Activated naive CD8-positive, alpha-beta T cell (primary cell): Measurements from ENCODE around the gene ESPNL.

Experiments used
- H3K27ac Mint-ChIP-seq: one replicate; pipeline ENCODE4 v1.8.0; 2021; ENCODE audit warnings: mixed read lengths
- H3K27me3 Mint-ChIP-seq: one replicate; pipeline ENCODE4 v1.8.0; 2021; ENCODE audit warnings: mixed read lengths
- H3K36me3 Mint-ChIP-seq: one replicate; pipeline ENCODE4 v1.8.0; 2021; ENCODE audit warnings: mixed read lengths
- H3K4me1 Mint-ChIP-seq: one replicate; pipeline ENCODE4 v1.8.0; 2021; ENCODE audit warnings: low read depth, mixed read lengths
- H3K4me3 Mint-ChIP-seq: one replicate; pipeline ENCODE4 v1.8.0; 2021; ENCODE audit warnings: mild to moderate bottlenecking, mixed read lengths
- H3K9me3 Mint-ChIP-seq: one replicate; pipeline ENCODE4 v1.8.0; 2021; ENCODE audit warnings: low read depth, mixed read lengths

ESPNL gene

GRCh38 chr2:238087211-238087610, 12.9 kb upstream of the ESPNL start:
- no peak overlapping the region for H3K4me3 Mint-ChIP-seq
- H3K36me3 Mint-ChIP-seq: peaks cover 19% of the 10 kb centered on the region
- H3K27me3 Mint-ChIP-seq: no peaks in the 10 kb centered on the region
- H3K4me1 Mint-ChIP-seq: no peaks in the 10 kb centered on the region
- no peaks in the 10 kb centered on the region for H3K9me3 Mint-ChIP-seq
- no peak overlapping the region for H3K27ac Mint-ChIP-seq

GRCh38 chr2:238090887-238091286, 9.3 kb upstream of the ESPNL start:
- Mint-ChIP-seq H3K4me1 (no peaks in the 10 kb centered on the region), H3K9me3 (no peaks in the 10 kb centered on the region), H3K27me3 (no peaks in the 10 kb centered on the region), H3K36me3 (peaks cover 14% of the 10 kb centered on the region), H3K27ac (no peak overlapping the region), H3K4me3 (no peak overlapping the region)

- Mint-ChIP-seq H3K27me3 (no peaks in the 10 kb centered on the region), H3K4me1 (no peaks in the 10 kb centered on the region), H3K36me3 (peaks cover 17% of the 10 kb centered on the region), H3K27ac (no peak overlapping the region), H3K4me3 (no peak overlapping the region), H3K9me3 (no peaks in the 10 kb centered on the region)
Observed at GRCh38 chr2:238091436-238092060, 8.6 kb upstream of the ESPNL start.

- no peaks in the 10 kb centered on the region for H3K9me3 Mint-ChIP-seq
- no peak overlapping the region for H3K27ac Mint-ChIP-seq
- no peak overlapping the region for H3K4me3 Mint-ChIP-seq
- H3K4me1 Mint-ChIP-seq: no peaks in the 10 kb centered on the region
- H3K27me3 Mint-ChIP-seq: no peaks in the 10 kb centered on the region
- H3K36me3 Mint-ChIP-seq: peaks cover 10% of the 10 kb centered on the region
Observed at GRCh38 chr2:238092486-238093035, 7.6 kb upstream of the ESPNL start.

- Mint-ChIP-seq H3K9me3 (no peaks in the 10 kb centered on the region), H3K4me3 (no peak overlapping the region), H3K4me1 (no peaks in the 10 kb centered on the region), H3K27ac (peak overlapping the region; percentile 58), H3K36me3 (peaks cover 10% of the 10 kb centered on the region), H3K27me3 (no peaks in the 10 kb centered on the region)
Observed at GRCh38 chr2:238093181-238094140, 6.7 kb upstream of the ESPNL start.

GRCh38 chr2:238094438-238095022, 5.6 kb upstream of the ESPNL start:
- Mint-ChIP-seq H3K4me1 (no peaks in the 10 kb centered on the region), H3K4me3 (no peak overlapping the region), H3K27me3 (no peaks in the 10 kb centered on the region), H3K9me3 (no peaks in the 10 kb centered on the region), H3K27ac (no peak overlapping the region), H3K36me3 (peaks cover 9% of the 10 kb centered on the region)

GRCh38 chr2:238095143-238095542, 5.0 kb upstream of the ESPNL start:
- H3K36me3 Mint-ChIP-seq: peaks cover 9% of the 10 kb centered on the region
- no peaks in the 10 kb centered on the region for H3K4me1 Mint-ChIP-seq
- H3K9me3 Mint-ChIP-seq: no peaks in the 10 kb centered on the region
- H3K27ac Mint-ChIP-seq: no peak overlapping the region
- no peaks in the 10 kb centered on the region for H3K27me3 Mint-ChIP-seq
- no peak overlapping the region for H3K4me3 Mint-ChIP-seq

GRCh38 chr2:238096311-238097011, 3.7 kb upstream of the ESPNL start:
- Mint-ChIP-seq H3K36me3 (peaks cover 9% of the 10 kb centered on the region), H3K27ac (no peak overlapping the region), H3K4me3 (no peak overlapping the region)

GRCh38 chr2:238097201-238097987, 2.7 kb upstream of the ESPNL start:
- H3K4me1 Mint-ChIP-seq: no peaks in the 10 kb centered on the region
- no peaks in the 10 kb centered on the region for H3K9me3 Mint-ChIP-seq
- no peak overlapping the region for H3K4me3 Mint-ChIP-seq
- H3K36me3 Mint-ChIP-seq: peaks cover 9% of the 10 kb centered on the region
- H3K27ac Mint-ChIP-seq: no peak overlapping the region
- H3K27me3 Mint-ChIP-seq: no peaks in the 10 kb centered on the region

More at GRCh38 chr2:238096311-238097011, 3.7 kb upstream of the ESPNL start:
- Mint-ChIP-seq H3K9me3 (no peaks in the 10 kb centered on the region), H3K27me3 (no peaks in the 10 kb centered on the region), H3K4me1 (no peaks in the 10 kb centered on the region)

- H3K36me3 Mint-ChIP-seq: peaks cover 6% of the 10 kb centered on the region
- H3K27ac Mint-ChIP-seq: peak overlapping the region; percentile 46
- no peaks in the 10 kb centered on the region for H3K4me1 Mint-ChIP-seq
- H3K4me3 Mint-ChIP-seq: no peak overlapping the region
- no peaks in the 10 kb centered on the region for H3K9me3 Mint-ChIP-seq
- no peaks in the 10 kb centered on the region for H3K27me3 Mint-ChIP-seq
Observed at GRCh38 chr2:238097988-238098871, 1.9 kb upstream of the ESPNL start.

- H3K36me3 Mint-ChIP-seq: peaks cover 6% of the 10 kb centered on the region
- H3K4me3 Mint-ChIP-seq: no peak overlapping the region
- H3K4me1 Mint-ChIP-seq: no peaks in the 10 kb centered on the region
- H3K27ac Mint-ChIP-seq: peak overlapping the region; percentile 41
- no peaks in the 10 kb centered on the region for H3K9me3 Mint-ChIP-seq
- no peaks in the 10 kb centered on the region for H3K27me3 Mint-ChIP-seq
Observed at GRCh38 chr2:238098901-238099713, 1.0 kb upstream of the ESPNL start.

- Mint-ChIP-seq H3K4me1 (no peaks in the 10 kb centered on the region), H3K36me3 (peaks cover 6% of the 10 kb centered on the region), H3K4me3 (no peak overlapping the region), H3K27me3 (no peaks in the 10 kb centered on the region), H3K9me3 (no peaks in the 10 kb centered on the region), H3K27ac (no peak overlapping the region)
Observed at GRCh38 chr2:238099714-238100048, 459 bp upstream of the ESPNL start.
